CD4-positive, alpha-beta T cell (primary cell): Measurements from ENCODE around the gene OGG1. TPM values are rescaled to one million over a fixed set of nuclear protein-coding genes. Genes with fewer than 3 reads are reported as not detected.

Experiments
- ATAC-seq: fragments of 200-7000 bp; cut with Tn5 transposase; one replicate; pipeline ENCODE4 v1.10.0; 2022; ENCODE audit warnings: mild to moderate bottlenecking; ENCODE audit not compliant: poor library complexity
- CTCF ChIA-PET: fragments of 350-600 bp; sonication (Branson Sonifier 250); formaldehyde crosslinking; loops from one replicate; lab custom pipeline; 2021; ENCODE audit warnings: antibody characterized with exemption, inconsistent platforms; lab: Charles Lee
- POLR2A ChIA-PET: fragments of 350-600 bp; sonication (Branson Sonifier 250); formaldehyde crosslinking; loops from one replicate; lab custom pipeline; 2021; ENCODE audit warnings: antibody characterized with exemption, inconsistent platforms; lab: Charles Lee
- DNase-seq, 14 experiments: peaks; one replicate each; pipeline ENCODE4 v3.0.0-alpha.2; 2013 to 2020; ENCODE audit warnings: mixed read lengths in 2 of 14
- H3K27ac ChIP-seq, 2 donors: one replicate each; pipeline versions ENCODE4 v1.5.1 to v1.7.0; 2013; ENCODE audit warnings: low read length in 2 of 2, low read depth in 1 of 2, mild to moderate bottlenecking in 1 of 2
- H3K27me3 ChIP-seq, 2 experiments: 1 replicate in 1 of 2; 2 replicates in 1 of 2; pipeline versions ENCODE4 v1.6.1 to v1.7.0; 2013; ENCODE audit warnings: low read length in 2 of 2, control low read depth in 1 of 2, mild to moderate bottlenecking in 1 of 2, moderate library complexity in 1 of 2; ENCODE audit not compliant: insufficient read depth in 2 of 2, control insufficient read depth in 1 of 2
- H3K36me3 ChIP-seq: one replicate; pipeline ENCODE4 v1.6.1; 2013; ENCODE audit warnings: low read length, control low read depth; ENCODE audit not compliant: insufficient read depth
- H3K4me1 ChIP-seq: one replicate; pipeline ENCODE4 v1.6.1; 2013; ENCODE audit warnings: low read length, control low read depth; ENCODE audit not compliant: insufficient read depth
- H3K4me3 ChIP-seq: one replicate; pipeline ENCODE4 v1.5.1; 2013; ENCODE audit warnings: mild to moderate bottlenecking, low read length, moderate library complexity
- H3K9me3 ChIP-seq, 2 experiments: 1 replicate in 1 of 2; 2 replicates in 1 of 2; pipeline versions ENCODE4 v1.6.1 to v1.7.0; 2013; ENCODE audit warnings: low read length in 2 of 2, mild to moderate bottlenecking in 2 of 2, control low read depth in 1 of 2, moderate library complexity in 1 of 2; ENCODE audit not compliant: control insufficient read depth in 1 of 2, insufficient read depth in 1 of 2
- H3K27ac Mint-ChIP-seq: one replicate; pipeline ENCODE4 v1.8.0; 2020; ENCODE audit warnings: mixed read lengths
- H3K27me3 Mint-ChIP-seq: one replicate; pipeline ENCODE4 v1.8.0; 2021; ENCODE audit warnings: mixed read lengths
- H3K36me3 Mint-ChIP-seq: one replicate; pipeline ENCODE4 v1.8.0; 2021; ENCODE audit warnings: low read depth, mixed read lengths
- H3K4me1 Mint-ChIP-seq: one replicate; pipeline ENCODE4 v1.8.0; 2021; ENCODE audit warnings: low read depth, mixed read lengths
- H3K4me3 Mint-ChIP-seq: one replicate; pipeline ENCODE4 v1.8.0; 2020; ENCODE audit warnings: mild to moderate bottlenecking, mixed read lengths
- H3K9me3 Mint-ChIP-seq: one replicate; pipeline ENCODE4 v1.8.0; 2020; ENCODE audit warnings: mixed read lengths
- CTCF ChIP-seq: fragments of 200-600 bp; IDR thresholded peaks from one replicate; pipeline ENCODE4 v1.8.0; 2022; ENCODE audit warnings: antibody characterized with exemption, mild to moderate bottlenecking
- intact Hi-C, 2 experiments: fragments of 100-400 bp; cut with DNase I in 1 of 2; cut with micrococcal nuclease in 1 of 2; formaldehyde crosslinking; loops; one replicate each; pipeline versions ENCODE4 v1.15.1 to v1.9.0; 2023 to 2025; cut with DNase I, micrococcal nuclease
- total RNA-seq, 174 experiments: library from RNA in 2 of 174; stranded (reverse) in 2 of 174; gene quantifications; one replicate each; pipeline ENCODE4 v1.2.3 and lab custom pipeline; 2021 to 2026

The OGG1 gene
- total RNA-seq, 2 experiments from 2014 or later, result 7.1 to 8.9 TPM

- H3K9me3 ChIP-seq, result no peaks in the 10 kb centered on the region
- Mint-ChIP-seq H3K36me3 (peaks cover 92% of the 10 kb centered on the region), H3K9me3 (no peaks in the 10 kb centered on the region), H3K4me1 (peaks cover 2% of the 10 kb centered on the region), H3K4me3 (no peak overlapping the region), H3K27ac (no peak overlapping the region), H3K27me3 (no peaks in the 10 kb centered on the region)
- intact Hi-C loops, result no loop called here
- ATAC-seq (no peak), DNase-seq (no peak)
- peaks cover 93% of the 10 kb centered on the region for H3K36me3 ChIP-seq
- no peaks in the 10 kb centered on the region for H3K27me3 ChIP-seq
- H3K4me3 ChIP-seq, result no peak overlapping the region
- CTCF ChIA-PET, result no interaction called here
- TF ChIP-seq CTCF, result no peak
- POLR2A ChIA-PET, result interaction anchor here (0.9 to 3.3 kb wide), 2 partner anchors 12 to 95 kb away, joined by 4 to 16 read pairs; partner anchors contain the start of genes BRPF1 and MTMR14
- H3K4me1 ChIP-seq, result peaks cover 3% of the 10 kb centered on the region
- H3K27ac ChIP-seq, result no peak overlapping the region
Observed at GRCh38 chr3:9744162-9744561, 5.6 kb upstream of the OGG1 start.

GRCh38 chr3:9745521-9745920, 4.2 kb upstream of the OGG1 start:
- H3K27ac ChIP-seq, result no peak overlapping the region
- ChIA-PET POLR2A (no interaction called here), CTCF (interaction anchor here (0.5 kb wide), 1 partner anchor 1591 kb away, joined by 5 read pairs; no protein-coding TSS in a partner anchor)
- no peaks in the 10 kb centered on the region for H3K9me3 Mint-ChIP-seq
- TF ChIP-seq CTCF, result no peak
- no peak overlapping the region for H3K4me3 ChIP-seq
- H3K27ac Mint-ChIP-seq, result no peak overlapping the region
- DNase-seq, result no peak
- no peak for ATAC-seq
- peaks cover 12% of the 10 kb centered on the region for H3K4me1 ChIP-seq
- no peaks in the 10 kb centered on the region for H3K27me3 ChIP-seq
- peaks cover 92% of the 10 kb centered on the region for H3K36me3 Mint-ChIP-seq
- peaks cover 80% of the 10 kb centered on the region for H3K36me3 ChIP-seq
- intact Hi-C loops, result loop anchor here in 1 of 2 experiments (5.0 kb wide), 3 partner anchors 62 to 147 kb away; partner anchors contain the start of gene JAGN1
- H3K27me3 Mint-ChIP-seq, result no peaks in the 10 kb centered on the region
- H3K9me3 ChIP-seq, result no peaks in the 10 kb centered on the region
- H3K4me3 Mint-ChIP-seq, result no peak overlapping the region
- peaks cover 16% of the 10 kb centered on the region for H3K4me1 Mint-ChIP-seq

GRCh38 chr3:9746330-9746729, 3.4 kb upstream of the OGG1 start:
- POLR2A ChIA-PET, result no interaction called here
- CTCF ChIA-PET, result no interaction called here
- H3K4me1 Mint-ChIP-seq, result peaks cover 24% of the 10 kb centered on the region
- peaks cover 71% of the 10 kb centered on the region for H3K36me3 ChIP-seq
- DNase-seq (no peak), ATAC-seq (no peak)
- intact Hi-C loops, result loop anchor here in 1 of 2 experiments (5.0 kb wide), 3 partner anchors 61 to 146 kb away; partner anchors contain the start of gene JAGN1
- H3K27me3 Mint-ChIP-seq, result no peaks in the 10 kb centered on the region
- H3K4me1 ChIP-seq, result peaks cover 20% of the 10 kb centered on the region
- H3K9me3 Mint-ChIP-seq, result no peaks in the 10 kb centered on the region
- peaks cover 89% of the 10 kb centered on the region for H3K36me3 Mint-ChIP-seq
- no peak overlapping the region for H3K4me3 ChIP-seq
- no peak for TF ChIP-seq CTCF
- no peaks in the 10 kb centered on the region for H3K27me3 ChIP-seq
- H3K4me3 Mint-ChIP-seq, result no peak overlapping the region
- no peaks in the 10 kb centered on the region for H3K9me3 ChIP-seq
- no peak overlapping the region for H3K27ac Mint-ChIP-seq
- H3K27ac ChIP-seq, result no peak overlapping the region
